SJCRH30 (cell line): ENCODE results near the gene LBH. TPM values are rescaled to one million over a fixed set of nuclear protein-coding genes. Genes with fewer than 3 reads are reported as not detected.

Experiments used
- DNase-seq, 2 experiments: peaks; one replicate each; pipeline ENCODE4 v3.0.0-alpha.2; 2015 to 2020
- H3K27ac ChIP-seq: fragments of 250-450 bp; sonication (Bioruptor Pico); 2 replicates; pipeline ENCODE4 v1.5.1; 2020; ENCODE audit warnings: mild to moderate bottlenecking, moderate library complexity
- H3K27me3 ChIP-seq: fragments of 250-450 bp; sonication (Bioruptor Pico); 2 replicates; pipeline ENCODE4 v1.5.1; 2020; ENCODE audit warnings: mild to moderate bottlenecking, moderate library complexity
- H3K36me3 ChIP-seq: fragments of 250-450 bp; sonication (Bioruptor Pico); 2 replicates; pipeline ENCODE4 v1.5.1; 2020; ENCODE audit warnings: mild to moderate bottlenecking, moderate library complexity
- H3K4me1 ChIP-seq: fragments of 250-450 bp; sonication (Bioruptor Pico); 2 replicates; pipeline ENCODE4 v1.5.1; 2020; ENCODE audit warnings: mild to moderate bottlenecking, moderate library complexity
- H3K4me3 ChIP-seq: fragments of 250-450 bp; sonication (Bioruptor Pico); 2 replicates; pipeline ENCODE4 v1.5.1; 2020; ENCODE audit warnings: mild to moderate bottlenecking, moderate library complexity
- H3K9me3 ChIP-seq: fragments of 250-450 bp; sonication (Bioruptor Pico); replicated peaks from 2 replicates; pipeline ENCODE4 v1.5.1; 2020; ENCODE audit warnings: mild to moderate bottlenecking, moderate library complexity
- total RNA-seq: library from RNA; depleted of rRNA; stranded (reverse); fragments of >200 nt; shearing (Covaris generic); gene quantifications from 2 replicates; pipeline ENCODE4 v1.2.3, GENCODE V29; 2014

LBH gene
- total RNA-seq, 1 experiment from 2014 or later = 140 TPM

- Histone ChIP-seq H3K36me3 (no peaks in the 10 kb centered on the region), H3K4me1 (peaks cover 15% of the 10 kb centered on the region), H3K27ac (no peak overlapping the region), H3K9me3 (no peaks in the 10 kb centered on the region), H3K27me3 (0 out of 2 replicates have a peak, but pooled peaks cover 2% of the 10 kb centered on the region), H3K4me3 (no peak overlapping the region)
- DNase-seq = no peak
These were observed 8.5 kb upstream of the LBH start for GRCh38 chr2:30222636-30223360.

DNA sequence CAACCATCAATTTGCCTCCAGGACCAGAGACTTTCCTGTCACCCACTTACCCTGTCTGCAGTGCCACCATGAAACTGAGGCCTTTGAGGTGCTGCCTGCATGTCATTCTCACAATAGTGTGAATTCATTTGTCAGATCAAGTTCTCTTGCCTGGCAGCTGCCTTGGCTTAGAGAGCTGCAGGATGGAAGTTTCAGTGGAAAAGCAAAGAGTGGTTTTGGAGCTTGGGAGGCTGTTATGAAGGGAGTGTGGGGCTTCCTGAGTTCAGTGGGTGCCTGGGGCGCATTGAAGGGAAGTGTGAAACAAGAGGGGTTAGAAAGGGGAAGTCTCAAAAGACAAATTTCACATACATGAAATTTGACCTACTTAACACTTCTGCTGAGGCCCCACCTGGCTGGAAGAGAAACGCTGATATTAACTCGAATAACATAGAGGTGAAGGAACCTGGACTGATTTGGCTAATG lies 7.9 kb upstream of the LBH start:
- no peak for DNase-seq
- Histone ChIP-seq H3K27ac (no peak overlapping the region), H3K9me3 (no peaks in the 10 kb centered on the region), H3K4me3 (no peak overlapping the region), H3K27me3 (0 out of 2 replicates have a peak, but pooled peaks cover 2% of the 10 kb centered on the region), H3K4me1 (peaks cover 15% of the 10 kb centered on the region), H3K36me3 (no peaks in the 10 kb centered on the region)

DNA sequence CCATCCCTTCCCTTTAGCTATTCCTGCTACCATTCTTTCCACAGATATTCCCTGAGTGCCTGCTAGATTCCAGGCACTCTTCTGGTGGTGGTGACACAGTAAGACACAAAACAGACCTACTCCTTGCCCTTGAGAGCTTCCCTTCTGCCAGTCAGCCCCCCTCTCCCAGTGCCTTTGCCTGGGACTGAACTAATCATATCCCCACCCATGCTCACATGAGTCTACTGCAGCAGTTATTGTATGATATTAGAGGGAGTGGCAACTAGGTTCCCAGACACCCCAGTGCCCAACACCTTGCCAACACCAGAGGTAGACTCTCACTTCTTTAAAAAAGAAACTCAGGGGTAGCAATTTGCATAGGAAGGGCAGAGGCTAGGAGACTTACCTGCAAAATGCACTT lies 7.2 kb upstream of the LBH start:
- no peaks in the 10 kb centered on the region for H3K9me3 ChIP-seq
- H3K27me3 ChIP-seq = 0 out of 2 replicates have a peak, but pooled peaks cover 2% of the 10 kb centered on the region
- no peak for DNase-seq
- H3K4me3 ChIP-seq = no peak overlapping the region
- no peak overlapping the region for H3K27ac ChIP-seq
- H3K4me1 ChIP-seq = peaks cover 15% of the 10 kb centered on the region
- no peaks in the 10 kb centered on the region for H3K36me3 ChIP-seq

- Histone ChIP-seq H3K4me1 (peaks cover 15% of the 10 kb centered on the region), H3K9me3 (no peaks in the 10 kb centered on the region), H3K36me3 (no peaks in the 10 kb centered on the region), H3K27me3 (0 out of 2 replicates have a peak, but pooled peaks cover 2% of the 10 kb centered on the region), H3K4me3 (peak overlapping the region; percentile 42), H3K27ac (no peak overlapping the region)
- DNase-seq = peak; percentile 56 to 77
These were observed 6.1 kb upstream of the LBH start for GRCh38 chr2:30225131-30225762.

- no peaks in the 10 kb centered on the region for H3K27me3 ChIP-seq
- DNase-seq = no peak
These were observed 4.9 kb upstream of the LBH start for GRCh38 chr2:30226144-30227032.

GRCh38 chr2:30229596-30229995 lies 1.7 kb upstream of the LBH start:
- Histone ChIP-seq H3K4me3 (no peak overlapping the region), H3K27me3 (no peaks in the 10 kb centered on the region), H3K27ac (no peak overlapping the region), H3K9me3 (no peaks in the 10 kb centered on the region), H3K36me3 (peaks cover 3% of the 10 kb centered on the region), H3K4me1 (peaks cover 22% of the 10 kb centered on the region)
- no peak for DNase-seq

More at GRCh38 chr2:30226144-30227032, 4.9 kb upstream of the LBH start:
- no peaks in the 10 kb centered on the region for H3K9me3 ChIP-seq
- no peak overlapping the region for H3K27ac ChIP-seq
- H3K36me3 ChIP-seq = no peaks in the 10 kb centered on the region
- no peak overlapping the region for H3K4me3 ChIP-seq
- H3K4me1 ChIP-seq = peaks cover 15% of the 10 kb centered on the region

GRCh38 chr2:30230497-30231211 lies 680 bp upstream of the LBH start:
- Histone ChIP-seq H3K9me3 (no peaks in the 10 kb centered on the region), H3K4me1 (peaks cover 15% of the 10 kb centered on the region)
- DNase-seq = peak; percentile 75 to 81

GRCh38 chr2:30231996-30232800 lies 864 bp downstream of the LBH start:
- Histone ChIP-seq H3K27ac (peak overlapping the region; percentile 85), H3K36me3 (peaks cover 29% of the 10 kb centered on the region), H3K27me3 (no peaks in the 10 kb centered on the region), H3K4me1 (peaks cover 10% of the 10 kb centered on the region), H3K9me3 (no peaks in the 10 kb centered on the region), H3K4me3 (peak overlapping the region; percentile 86)
- peak; percentile 89 to 91 for DNase-seq

More at GRCh38 chr2:30230497-30231211, 680 bp upstream of the LBH start:
- Histone ChIP-seq H3K4me3 (peak overlapping the region; percentile 86), H3K36me3 (peaks cover 13% of the 10 kb centered on the region), H3K27ac (peak overlapping the region; percentile 85; the same call in 1 of the 2 replicates), H3K27me3 (no peaks in the 10 kb centered on the region)

GRCh38 chr2:30232801-30233130 lies 1.4 kb downstream of the LBH start:
- Histone ChIP-seq H3K27ac (peak overlapping the region; percentile 85), H3K4me1 (peaks cover 10% of the 10 kb centered on the region)

DNA sequence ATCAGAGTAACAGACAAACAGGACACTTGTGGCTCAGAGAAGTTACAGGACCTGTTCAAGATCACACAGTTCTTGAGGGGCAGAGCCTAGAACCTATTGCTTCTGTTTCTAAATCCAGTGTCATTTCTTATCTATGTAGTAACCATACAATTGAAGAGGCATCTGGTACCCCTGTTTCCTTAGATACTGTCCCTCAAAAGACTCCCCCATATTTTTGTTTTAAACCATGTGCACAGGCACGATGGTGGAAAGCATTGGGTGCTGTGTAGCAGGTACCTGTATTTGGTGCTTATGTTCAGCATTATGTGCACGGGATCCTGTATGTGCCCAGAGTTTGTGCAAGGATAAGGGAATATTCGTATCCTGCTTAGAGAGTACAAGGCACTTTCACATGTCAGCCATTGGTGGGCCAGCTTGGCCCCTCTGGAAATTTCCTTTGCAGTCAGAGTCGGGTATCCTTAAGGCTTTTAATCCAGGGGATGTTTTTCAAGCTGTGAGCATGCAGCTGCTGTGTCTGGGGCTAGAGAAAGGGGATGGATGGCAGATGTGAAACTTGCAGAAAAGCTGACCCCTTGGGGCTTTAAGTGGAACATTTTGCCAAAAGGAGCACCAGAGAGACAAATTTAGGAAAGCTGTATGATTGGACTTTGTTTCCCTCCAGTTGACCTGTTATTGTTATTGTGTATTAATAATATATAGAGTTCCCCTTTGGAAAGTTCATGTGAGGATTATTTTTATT lies 2.1 kb downstream of the LBH start:
- peak overlapping the region; percentile 86 for H3K4me3 ChIP-seq
- peak overlapping the region; percentile 85 for H3K27ac ChIP-seq
- DNase-seq = peak; percentile 88 to 95
- H3K4me1 ChIP-seq = peaks cover 10% of the 10 kb centered on the region
- peaks cover 41% of the 10 kb centered on the region for H3K36me3 ChIP-seq
- no peaks in the 10 kb centered on the region for H3K27me3 ChIP-seq
- H3K9me3 ChIP-seq = no peaks in the 10 kb centered on the region

More at GRCh38 chr2:30232801-30233130, 1.4 kb downstream of the LBH start:
- Histone ChIP-seq H3K4me3 (peak overlapping the region; percentile 86), H3K36me3 (peaks cover 34% of the 10 kb centered on the region), H3K9me3 (no peaks in the 10 kb centered on the region), H3K27me3 (no peaks in the 10 kb centered on the region)
- DNase-seq = peak; percentile 55 to 72

- Histone ChIP-seq H3K27me3 (no peaks in the 10 kb centered on the region), H3K4me1 (peaks cover 10% of the 10 kb centered on the region), H3K36me3 (peaks cover 49% of the 10 kb centered on the region), H3K27ac (peak overlapping the region; percentile 85), H3K4me3 (peak overlapping the region; percentile 86), H3K9me3 (no peaks in the 10 kb centered on the region)
- peak; percentile 90 to 93 for DNase-seq
These were observed 3.0 kb downstream of the LBH start for GRCh38 chr2:30234180-30234971.

DNA sequence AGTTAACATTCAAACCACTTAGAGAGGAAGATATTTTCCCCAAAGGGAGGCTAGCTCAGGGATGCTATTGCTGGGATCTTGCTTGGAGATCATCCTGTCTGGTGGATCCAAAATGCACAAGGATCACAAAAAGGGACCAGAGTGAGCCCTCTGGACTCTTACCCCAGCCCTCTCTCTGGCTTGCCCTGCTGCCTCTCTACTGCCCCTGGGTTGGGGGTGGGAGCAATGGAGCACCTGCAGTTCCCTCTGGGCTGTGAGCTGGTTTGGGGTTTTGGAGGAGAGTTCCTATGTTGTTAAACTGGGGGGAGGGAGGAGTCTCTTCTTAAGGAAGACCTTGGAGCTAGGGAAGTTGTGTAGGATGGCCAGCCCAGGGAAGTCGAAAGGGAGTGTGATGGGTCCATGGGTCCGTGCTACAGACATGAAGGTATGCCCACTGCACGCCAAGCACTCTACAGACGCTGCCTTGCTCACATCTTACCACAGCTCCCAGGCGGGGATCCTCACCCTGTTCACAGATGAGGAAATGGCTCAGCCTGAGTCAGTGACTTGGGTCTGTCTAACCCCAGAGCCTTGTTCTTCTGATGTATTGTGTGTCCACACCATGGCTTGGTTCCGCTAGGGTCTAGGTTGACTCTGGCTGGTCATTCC lies 3.8 kb downstream of the LBH start:
- DNase-seq = no peak
- H3K9me3 ChIP-seq = no peaks in the 10 kb centered on the region
- no peak overlapping the region for H3K27ac ChIP-seq
- peaks cover 10% of the 10 kb centered on the region for H3K4me1 ChIP-seq
- no peak overlapping the region for H3K4me3 ChIP-seq
- H3K27me3 ChIP-seq = no peaks in the 10 kb centered on the region
- peaks cover 56% of the 10 kb centered on the region for H3K36me3 ChIP-seq
